Measurements from ENCODE around the gene DGKI.

GRCh38 chr7:137850972-137851945, 4.5 kb upstream of the DGKI start:
- TF ChIP-seq HOXA7 (CRISPR knock-in tag; IDR thresholded peaks at IDR 0.05) (no peak), CTCF (IDR thresholded peaks at IDR 0.05) (no peak), RARB (CRISPR knock-in tag; IDR thresholded peaks at IDR 0.05) (no peak), USF2 (IDR thresholded peaks at IDR 0.05) (no peak), TP53 (CRISPR knock-in tag; IDR thresholded peaks at IDR 0.05) (no peak), MAFK (IDR thresholded peaks at IDR 0.05; ENCODE audit: partially characterized antibody) (no peak), KDM1A (IDR thresholded peaks at IDR 0.05; ENCODE audit: low read depth) (no peak), EP300 (IDR thresholded peaks at IDR 0.05) (no peak), EHMT2 (IDR thresholded peaks at IDR 0.05; ENCODE audit: low read depth) (no peak)
